PC-9 (cell line): Measurements from ENCODE around the gene NOP56. TPM values are rescaled to one million over a fixed set of nuclear protein-coding genes. Genes with fewer than 3 reads are reported as not detected.

Source experiments
- BruUV-seq: library from RNA; stranded (reverse); fragments of 400-500 nt; replicated peaks from 2 replicates; lab custom pipeline; 2021; lab: Mats Ljungman, UMichigan
- CTCF ChIA-PET: fragments of 300-600 bp; sonication (Branson Sonifier 250); formaldehyde crosslinking; loops from one replicate; lab custom pipeline; 2022; ENCODE audit warnings: antibody characterized with exemption; lab: Charles Lee
- POLR2A ChIA-PET: fragments of 300-600 bp; sonication (Branson Sonifier 250); formaldehyde crosslinking; loops from one replicate; lab custom pipeline; 2022; ENCODE audit warnings: antibody characterized with exemption; ENCODE audit not compliant: unreplicated experiment; lab: Charles Lee
- DNase-seq, 2 experiments: peaks; one replicate each; pipeline versions ENCODE4 v3.0.0 to v3.0.0-alpha.2; 2015 to 2022; ENCODE audit warnings: mixed read lengths in 1 of 2
- H2AFZ ChIP-seq: fragments of 200-600 bp; sonication (generic); 2 replicates; pipeline ENCODE4 v1.8.1; 2017; ENCODE audit warnings: antibody characterized with exemption
- H3F3A ChIP-seq: fragments of 200-600 bp; sonication (generic); 2 replicates; pipeline ENCODE4 v1.8.1; 2017; ENCODE audit warnings: antibody characterized with exemption, mild to moderate bottlenecking, low read depth; ENCODE audit not compliant: insufficient read depth
- H3K27ac ChIP-seq: fragments of 200-600 bp; sonication (generic); 2 replicates; pipeline ENCODE4 v1.6.1; 2016; ENCODE audit warnings: mixed run types
- H3K27me3 ChIP-seq: fragments of 200-600 bp; sonication (generic); 2 replicates; pipeline ENCODE4 v1.6.1; 2016; ENCODE audit warnings: low read depth, mixed run types; ENCODE audit not compliant: insufficient read depth
- H3K36me3 ChIP-seq: fragments of 200-600 bp; sonication (generic); 2 replicates; pipeline ENCODE4 v1.6.1; 2016; ENCODE audit warnings: low read depth, mixed run types
- H3K4me1 ChIP-seq: fragments of 200-600 bp; sonication (generic); replicated peaks from 2 replicates; pipeline ENCODE4 v1.6.1; 2016; ENCODE audit warnings: mixed run types; ENCODE audit not compliant: insufficient read depth
- H3K4me2 ChIP-seq: fragments of 200-600 bp; sonication (generic); 2 replicates; pipeline ENCODE4 v1.6.1; 2017; ENCODE audit warnings: mixed run types
- H3K4me3 ChIP-seq: fragments of 200-600 bp; sonication (generic); 2 replicates; pipeline ENCODE4 v1.6.1; 2016; ENCODE audit warnings: mixed run types
- H3K79me2 ChIP-seq: fragments of 200-600 bp; sonication (generic); 2 replicates; pipeline ENCODE4 v1.6.1; 2017; ENCODE audit warnings: low read depth, mixed run types
- H3K9me2 ChIP-seq: fragments of 200-600 bp; sonication (generic); 2 replicates; pipeline ENCODE4 v1.8.1; 2017; ENCODE audit warnings: mild to moderate bottlenecking; ENCODE audit not compliant: insufficient read depth
- H3K9me3 ChIP-seq: fragments of 200-600 bp; sonication (generic); 2 replicates; pipeline ENCODE4 v1.8.1; 2016; ENCODE audit warnings: low read depth; ENCODE audit not compliant: insufficient read depth
- H4K20me1 ChIP-seq: fragments of 200-600 bp; sonication (generic); 2 replicates; pipeline ENCODE4 v1.8.1; 2017; ENCODE audit not compliant: insufficient read depth
- CTCF ChIP-seq: fragments of 200-600 bp; sonication (generic); conservative IDR thresholded peaks from 2 replicates; pipeline ENCODE4 v1.6.1; 2017; ENCODE audit warnings: mixed run types, antibody characterized with exemption, mild to moderate bottlenecking, moderate library complexity
- EZH2 ChIP-seq: fragments of 200-600 bp; sonication (generic); IDR thresholded peaks from 2 replicates; pipeline ENCODE4 v1.8.0; 2017; ENCODE audit warnings: antibody characterized with exemption, low read depth
- intact Hi-C: fragments of 100-400 bp; cut with micrococcal nuclease; formaldehyde crosslinking; loops from one replicate; pipeline ENCODE4 v1.10.0; 2022; ENCODE audit not compliant: unreplicated experiment
- total RNA-seq: library from RNA; stranded (reverse); gene quantifications from 2 replicates; pipeline ENCODE4 v1.2.3, GENCODE V29; 2021

The NOP56 gene
- total RNA-seq, 1 experiment from 2014 or later: 210 TPM

DNA sequence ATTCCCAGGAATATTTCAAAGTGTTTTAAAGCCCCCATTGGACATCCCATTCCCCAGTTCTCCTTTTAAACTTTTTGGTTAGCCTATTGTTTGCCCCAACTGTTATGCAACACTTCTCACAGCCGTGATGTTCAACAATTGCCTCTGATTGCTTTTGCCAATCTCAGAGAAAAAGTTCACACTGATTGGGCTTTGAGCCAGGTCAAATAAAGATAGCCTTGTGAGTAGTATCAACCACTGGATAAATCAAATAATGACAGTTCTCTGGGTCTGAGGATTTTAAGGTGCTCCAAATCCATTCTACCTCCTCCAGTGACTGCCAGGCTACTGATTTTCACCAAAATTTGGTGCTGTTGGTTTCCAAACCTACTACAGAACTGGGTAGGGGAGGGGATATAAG is 19.1 kb upstream of the NOP56 start:
- peaks cover 6% of the 10 kb centered on the region for H3K9me3 ChIP-seq
- H4K20me1 ChIP-seq: no peaks in the 10 kb centered on the region
- no peaks in the 10 kb centered on the region for H3K36me3 ChIP-seq
- POLR2A ChIA-PET: no interaction called here
- intact Hi-C loops: no loop called here
- CTCF ChIA-PET: no interaction called here
- no peak overlapping the region for H3K4me2 ChIP-seq
- no peaks in the 10 kb centered on the region for H3K9me2 ChIP-seq
- H3F3A ChIP-seq: no peaks in the 10 kb centered on the region
- no peak overlapping the region for H3K27ac ChIP-seq
- TF ChIP-seq EZH2 (no peak), CTCF (no peak)
- H3K79me2 ChIP-seq: no peaks in the 10 kb centered on the region
- DNase-seq: no peak
- no peak overlapping the region for H3K4me3 ChIP-seq
- no peak overlapping the region for H2AFZ ChIP-seq
- H3K4me1 ChIP-seq: no peaks in the 10 kb centered on the region
- no TSS peak for BruUV-seq
- peaks cover 33% of the 10 kb centered on the region for H3K27me3 ChIP-seq

GRCh38 chr20:2637246-2637645 is 15.2 kb upstream of the NOP56 start:
- Histone ChIP-seq H3K4me3 (no peak overlapping the region), H3K9me2 (no peaks in the 10 kb centered on the region), H4K20me1 (no peaks in the 10 kb centered on the region), H3K27ac (no peak overlapping the region), H3K4me2 (no peak overlapping the region), H3K9me3 (no peaks in the 10 kb centered on the region), H3K27me3 (peaks cover 33% of the 10 kb centered on the region), H3K79me2 (no peaks in the 10 kb centered on the region), H2AFZ (no peak overlapping the region), H3K36me3 (no peaks in the 10 kb centered on the region), H3K4me1 (no peaks in the 10 kb centered on the region), H3F3A (no peaks in the 10 kb centered on the region)
- no peak for DNase-seq
- intact Hi-C loops: no loop called here
- TF ChIP-seq EZH2 (no peak), CTCF (no peak)
- no TSS peak for BruUV-seq
- ChIA-PET CTCF (no interaction called here), POLR2A (interaction anchor here (0.6 kb wide), 1 partner anchor 10 kb away, joined by 6 read pairs; no protein-coding TSS in a partner anchor)

DNA sequence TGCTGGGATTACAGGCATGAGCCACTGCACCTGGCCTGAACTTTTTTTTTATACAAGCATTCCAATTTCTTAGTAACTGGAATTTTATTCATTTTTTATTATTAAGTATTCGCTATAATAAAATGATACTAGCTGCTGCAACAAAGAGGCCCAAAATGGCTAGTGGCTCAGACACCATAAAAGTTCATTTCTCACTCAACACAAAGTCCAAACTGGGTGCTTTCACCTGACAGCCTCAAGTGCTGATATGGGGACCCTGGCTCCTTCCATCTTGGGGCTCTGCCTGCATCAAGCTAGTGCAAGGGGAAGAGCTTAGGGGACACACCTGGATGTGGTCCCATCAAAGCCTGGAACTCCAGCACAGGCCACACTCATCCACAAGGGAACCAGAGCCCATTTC is 12.2 kb upstream of the NOP56 start:
- Histone ChIP-seq H3K27ac (no peak overlapping the region), H2AFZ (no peak overlapping the region), H3K9me2 (no peaks in the 10 kb centered on the region), H3K79me2 (no peaks in the 10 kb centered on the region), H4K20me1 (no peaks in the 10 kb centered on the region), H3K4me1 (no peaks in the 10 kb centered on the region), H3K4me2 (no peak overlapping the region), H3K4me3 (no peak overlapping the region), H3F3A (no peaks in the 10 kb centered on the region), H3K9me3 (no peaks in the 10 kb centered on the region), H3K27me3 (peaks cover 6% of the 10 kb centered on the region), H3K36me3 (no peaks in the 10 kb centered on the region)
- ChIA-PET POLR2A (no interaction called here), CTCF (no interaction called here)
- DNase-seq: no peak
- intact Hi-C loops: no loop called here
- TF ChIP-seq EZH2: no peak
- TF ChIP-seq CTCF: no peak
- BruUV-seq: no TSS peak
